Prostate gland (tissue), 2 donors: Measurements from ENCODE around the gene LAMA2.

Source experiments
- CTCF ChIP-seq, 4 experiments: fragments of 200-600 bp in 2 of 4; fragments of 450-650 bp in 2 of 4; sonication (generic) in 2 of 4; IDR thresholded peaks; 1 replicate in 3 of 4; 2 replicates in 1 of 4; pipeline ENCODE4 v1.5.1; 2016 to 2019; ENCODE audit warnings: antibody characterized with exemption in 4 of 4, mild to moderate bottlenecking in 2 of 4, moderate library complexity in 2 of 4
- POLR2A ChIP-seq: fragments of 450-650 bp; IDR thresholded peaks from one replicate; pipeline ENCODE4 v1.6.1; 2016; ENCODE audit warnings: antibody characterized with exemption, mild to moderate bottlenecking

DNA sequence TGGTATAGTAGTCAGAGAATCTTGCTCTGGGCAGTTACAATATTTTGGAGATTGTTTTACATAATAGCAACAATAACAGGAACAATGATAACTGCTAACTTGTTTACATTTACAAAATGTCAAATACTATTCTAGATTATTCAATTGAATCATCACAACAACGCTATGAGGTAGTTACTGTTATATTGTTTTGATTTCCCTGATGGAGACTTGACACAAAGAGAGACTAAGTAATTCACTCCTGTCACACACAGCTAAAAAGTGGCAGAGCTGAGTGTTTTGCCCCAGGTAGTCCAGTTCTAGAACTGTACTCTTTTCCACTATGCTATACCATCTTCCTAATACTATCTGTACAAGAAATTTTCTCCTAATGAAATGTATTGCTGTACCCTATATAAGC lies 356.1 kb downstream of the LAMA2 start:
- no peak for TF ChIP-seq CTCF (IDR thresholded peaks at IDR 0.05)
- no peak for TF ChIP-seq POLR2A
